CD8-positive, alpha-beta memory T cell (primary cell): ENCODE results near the gene GPR149. TPM values are rescaled to one million over a fixed set of nuclear protein-coding genes. Genes with fewer than 3 reads are reported as not detected.
"Not testable (repeated sequence)": the region's sequence is repeated elsewhere in the genome, so short reads cannot be mapped to it uniquely, and the experiment has no call there.

Experiments used
- CTCF ChIA-PET: fragments of 350-600 bp; sonication (Branson Sonifier 250); formaldehyde crosslinking; loops from one replicate; lab custom pipeline; 2021; ENCODE audit warnings: antibody characterized with exemption; lab: Charles Lee
- POLR2A ChIA-PET: fragments of 350-600 bp; sonication (Branson Sonifier 250); formaldehyde crosslinking; loops from one replicate; lab custom pipeline; 2021; ENCODE audit warnings: antibody characterized with exemption; lab: Charles Lee
- DNase-seq, 5 donors: peaks; one replicate each; pipeline versions ENCODE4 v3.0.0 to v3.0.0-alpha.2; 2020 to 2022; ENCODE audit warnings: mixed read lengths in 1 of 5
- H3K27ac ChIP-seq: one replicate; pipeline ENCODE4 v1.7.0; 2013; ENCODE audit warnings: low read depth, mild to moderate bottlenecking, low read length, moderate library complexity
- H3K27me3 ChIP-seq: 2 replicates; pipeline ENCODE4 v1.7.0; 2013; ENCODE audit warnings: low read length, mild to moderate bottlenecking; ENCODE audit not compliant: insufficient read depth, poor library complexity, severe bottlenecking
- H3K36me3 ChIP-seq: 2 replicates; pipeline ENCODE4 v1.7.0; 2013; ENCODE audit warnings: mild to moderate bottlenecking, low read length, moderate library complexity; ENCODE audit not compliant: insufficient read depth
- H3K4me1 ChIP-seq: 2 replicates; pipeline ENCODE4 v1.7.0; 2013; ENCODE audit warnings: mild to moderate bottlenecking, low read length, moderate library complexity; ENCODE audit not compliant: insufficient read depth
- H3K4me3 ChIP-seq: 2 replicates; pipeline ENCODE4 v1.7.0; 2013; ENCODE audit warnings: mild to moderate bottlenecking, low read length
- H3K9me3 ChIP-seq: 2 replicates; pipeline ENCODE4 v1.7.0; 2013; ENCODE audit warnings: mild to moderate bottlenecking, low read length
- H3K27ac Mint-ChIP-seq, 8 donors: one replicate each; pipeline ENCODE4 v1.8.0; 2020 to 2021; ENCODE audit warnings: mixed read lengths in 8 of 8, mild to moderate bottlenecking in 6 of 8, inconsistent platforms in 3 of 8, moderate library complexity in 3 of 8
- H3K27me3 Mint-ChIP-seq, 2 donors: one replicate each; pipeline ENCODE4 v1.8.0; 2020 to 2021; ENCODE audit warnings: mixed read lengths in 2 of 2, mild to moderate bottlenecking in 1 of 2, moderate library complexity in 1 of 2
- H3K36me3 Mint-ChIP-seq, 3 donors: one replicate each; pipeline ENCODE4 v1.8.0; 2020 to 2021; ENCODE audit warnings: mixed read lengths in 3 of 3, inconsistent platforms in 1 of 3, mild to moderate bottlenecking in 1 of 3
- H3K4me1 Mint-ChIP-seq, 3 donors: one replicate each; pipeline ENCODE4 v1.8.0; 2020 to 2021; ENCODE audit warnings: mixed read lengths in 3 of 3, inconsistent platforms in 1 of 3, mild to moderate bottlenecking in 1 of 3
- H3K4me3 Mint-ChIP-seq, 7 donors: one replicate each; pipeline ENCODE4 v1.8.0; 2020 to 2021; ENCODE audit warnings: mixed read lengths in 7 of 7, mild to moderate bottlenecking in 6 of 7, moderate library complexity in 4 of 7, inconsistent platforms in 2 of 7
- H3K9me3 Mint-ChIP-seq, 5 donors: one replicate each; pipeline ENCODE4 v1.8.0; 2020 to 2022; ENCODE audit warnings: mixed read lengths in 5 of 5, mild to moderate bottlenecking in 3 of 5, moderate library complexity in 2 of 5, inconsistent platforms in 1 of 5
- polyA plus RNA-seq: library from polyadenylated mRNA; unstranded; fragments of 300-500 nt; fragmentation: Illumina TruSeq; gene quantifications from one replicate; pipeline ENCODE4 v1.2.3, GENCODE V29; 2021
- total RNA-seq, 2 experiments: library from RNA; stranded (reverse); gene quantifications; one replicate each; pipeline ENCODE4 v1.2.3, GENCODE V29; 2021

GPR149 gene
- not detected for total RNA-seq
- polyA plus RNA-seq: not detected

- CTCF ChIA-PET: no interaction called here
- H3K9me3 Mint-ChIP-seq: peaks cover 0 to 3% (median 0%) of the 10 kb centered on the region in 5 donors
Observed at GRCh38 chr3:154430014-154430413, at the start of gene GPR149. GPR149 (minus strand) TSS chr3:154430190; CDS start chr3:154429615, 575 bp downstream.

DNA sequence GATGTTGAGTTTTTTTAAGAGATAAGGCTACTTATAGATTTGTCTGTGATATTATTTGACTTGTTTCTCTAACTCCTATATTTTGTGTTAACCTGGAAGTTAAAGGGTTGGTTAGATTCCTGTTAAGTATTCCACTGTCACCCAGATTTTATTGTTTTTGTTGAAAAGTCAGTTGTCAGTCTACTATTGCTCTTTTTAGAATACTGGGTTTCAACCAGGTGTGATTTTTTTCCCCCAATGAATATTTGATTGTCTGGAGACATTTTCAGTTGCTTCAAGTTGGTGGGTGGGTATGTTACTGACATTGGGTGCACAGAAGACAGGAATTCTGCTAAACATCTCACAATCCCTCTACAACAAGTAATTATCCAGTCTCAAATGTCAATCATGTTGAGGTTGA is 43.8 kb upstream of the GPR149 start:
- no peak overlapping the region for H3K27ac ChIP-seq
- H3K27me3 Mint-ChIP-seq: no peaks in the 10 kb centered on the region
- H3K4me3 ChIP-seq: no peak overlapping the region
- H3K4me3 Mint-ChIP-seq: no peak overlapping the region
- no peak overlapping the region for H3K27ac Mint-ChIP-seq
- DNase-seq: no peak
- H3K4me1 Mint-ChIP-seq: no peaks in the 10 kb centered on the region
- no peaks in the 10 kb centered on the region for H3K27me3 ChIP-seq
- H3K9me3 Mint-ChIP-seq: peaks cover 0 to 10% (median 2%) of the 10 kb centered on the region in 5 donors
- H3K4me1 ChIP-seq: no peaks in the 10 kb centered on the region
- H3K36me3 Mint-ChIP-seq: no peaks in the 10 kb centered on the region
- POLR2A ChIA-PET: no interaction called here
- no peaks in the 10 kb centered on the region for H3K36me3 ChIP-seq
- no peaks in the 10 kb centered on the region for H3K9me3 ChIP-seq
- CTCF ChIA-PET: no interaction called here

More at GRCh38 chr3:154430014-154430413, at the start of gene GPR149:
- Mint-ChIP-seq H3K27ac (no peak within 1 kb of the TSS), H3K4me1 (no peaks in the 10 kb centered on the region), H3K4me3 (peak within 1 kb of the TSS in 1 of 7 donors; percentile 66), H3K36me3 (no peaks in the 10 kb centered on the region), H3K27me3 (peaks cover 17 to 32% of the 10 kb centered on the region in 2 donors)
- Histone ChIP-seq H3K4me1 (no peaks in the 10 kb centered on the region), H3K4me3 (no peak within 1 kb of the TSS), H3K27me3 (no peaks in the 10 kb centered on the region), H3K27ac (no peak within 1 kb of the TSS), H3K9me3 (no peaks in the 10 kb centered on the region), H3K36me3 (no peaks in the 10 kb centered on the region)
- DNase-seq: no peak
- POLR2A ChIA-PET: no interaction called here

- CTCF ChIA-PET: no interaction called here
- Mint-ChIP-seq H3K36me3 (no peaks in the 10 kb centered on the region), H3K9me3 (peaks cover 0 to 6% (median 2%) of the 10 kb centered on the region in 5 donors), H3K4me1 (no peaks in the 10 kb centered on the region), H3K4me3 (no peak overlapping the region), H3K27ac (no peak overlapping the region), H3K27me3 (no peaks in the 10 kb centered on the region)
- no peaks in the 10 kb centered on the region for H3K9me3 ChIP-seq
- POLR2A ChIA-PET: no interaction called here
- DNase-seq: no peak
- H3K4me1 ChIP-seq: no peaks in the 10 kb centered on the region
- no peaks in the 10 kb centered on the region for H3K36me3 ChIP-seq
- no peak overlapping the region for H3K27ac ChIP-seq
- H3K27me3 ChIP-seq: no peaks in the 10 kb centered on the region
- H3K4me3 ChIP-seq: no peak overlapping the region
Observed at GRCh38 chr3:154469585-154469984, 39.6 kb upstream of the GPR149 start.

DNA sequence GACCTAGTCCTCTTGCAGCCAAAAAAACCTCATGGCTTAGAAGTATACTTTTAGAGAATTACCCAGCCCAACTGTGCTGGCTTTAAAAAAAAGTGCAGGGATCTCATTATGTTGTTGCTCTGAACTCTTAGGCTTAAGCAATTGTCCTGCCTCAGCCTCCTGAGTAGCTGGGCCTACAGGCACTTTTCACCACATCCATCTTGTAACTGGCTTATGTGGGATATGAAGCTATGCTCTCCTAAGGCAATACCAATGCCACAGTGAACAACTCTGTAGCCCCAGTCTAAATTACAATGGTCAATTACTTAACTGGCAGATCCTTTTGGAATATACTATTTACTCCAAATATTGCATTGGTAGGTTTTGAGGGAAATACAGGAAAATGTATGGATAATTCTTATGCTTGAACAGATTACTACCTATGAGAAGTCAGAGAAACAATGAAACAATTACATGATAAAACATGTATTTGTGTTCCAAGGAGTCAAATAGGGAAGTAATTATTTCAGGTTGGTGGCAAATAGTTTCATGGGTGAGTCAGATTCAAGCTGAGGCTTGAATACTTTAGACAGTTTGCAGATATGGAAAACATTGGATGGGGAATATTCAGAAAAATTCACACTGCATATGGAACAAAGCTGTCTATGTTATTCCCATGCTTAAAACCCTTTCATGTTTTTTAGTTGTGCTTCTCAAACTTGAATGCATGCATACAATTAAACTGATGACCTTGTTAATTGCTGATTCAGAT is 34.6 kb upstream of the GPR149 start:
- CTCF ChIA-PET: no interaction called here
- Mint-ChIP-seq H3K4me1 (no peaks in the 10 kb centered on the region), H3K27me3 (no peaks in the 10 kb centered on the region), H3K9me3 (peaks cover 0 to 4% (median 0%) of the 10 kb centered on the region in 5 donors), H3K27ac (no peak overlapping the region), H3K36me3 (no peaks in the 10 kb centered on the region), H3K4me3 (no peak overlapping the region)
- Histone ChIP-seq H3K4me3 (no peak overlapping the region), H3K4me1 (no peaks in the 10 kb centered on the region), H3K27me3 (no peaks in the 10 kb centered on the region), H3K36me3 (no peaks in the 10 kb centered on the region), H3K27ac (no peak overlapping the region), H3K9me3 (no peaks in the 10 kb centered on the region)
- POLR2A ChIA-PET: no interaction called here
- DNase-seq: no peak

DNA sequence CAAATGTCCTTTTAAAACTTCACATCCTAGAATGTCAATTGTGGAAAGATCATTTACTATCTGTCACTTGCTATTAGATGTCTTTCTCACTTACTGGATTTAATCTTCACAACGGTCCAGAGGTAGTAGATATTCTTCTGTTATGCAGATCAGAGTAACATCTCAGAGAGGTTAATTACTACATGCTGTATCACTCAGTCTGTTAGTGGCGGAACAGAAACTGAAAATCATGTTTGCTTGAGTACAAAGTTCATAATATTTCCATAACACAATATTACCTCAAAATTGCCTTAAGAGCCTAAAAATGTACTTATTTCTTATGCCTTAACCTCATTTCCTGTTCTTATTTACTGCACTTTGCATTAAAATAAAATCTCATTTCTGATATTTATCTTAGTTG is 28.6 kb upstream of the GPR149 start:
- H3K9me3 Mint-ChIP-seq: peaks cover 0 to 6% (median 0%) of the 10 kb centered on the region in 5 donors
- ChIA-PET POLR2A (no interaction called here), CTCF (no interaction called here)
- no peaks in the 10 kb centered on the region for H3K27me3 ChIP-seq
- no peaks in the 10 kb centered on the region for H3K4me1 ChIP-seq
- H3K4me3 ChIP-seq: no peak overlapping the region
- H3K36me3 Mint-ChIP-seq: no peaks in the 10 kb centered on the region
- H3K27ac ChIP-seq: no peak overlapping the region
- no peak overlapping the region for H3K4me3 Mint-ChIP-seq
- no peaks in the 10 kb centered on the region for H3K4me1 Mint-ChIP-seq
- no peak overlapping the region for H3K27ac Mint-ChIP-seq
- H3K27me3 Mint-ChIP-seq: no peaks in the 10 kb centered on the region
- no peaks in the 10 kb centered on the region for H3K9me3 ChIP-seq
- no peaks in the 10 kb centered on the region for H3K36me3 ChIP-seq
- DNase-seq: no peak

- H3K9me3 Mint-ChIP-seq, H3K4me3 Mint-ChIP-seq, H3K36me3 ChIP-seq, H3K4me1 ChIP-seq, H3K36me3 Mint-ChIP-seq, H3K9me3 ChIP-seq, H3K4me3 ChIP-seq, DNase-seq, H3K4me1 Mint-ChIP-seq, CTCF ChIA-PET, H3K27ac ChIP-seq, H3K27me3 ChIP-seq, H3K27me3 Mint-ChIP-seq, H3K27ac Mint-ChIP-seq, POLR2A ChIA-PET: not testable (repeated sequence)
Observed at GRCh38 chr3:154439081-154439480, 9.1 kb upstream of the GPR149 start.

GRCh38 chr3:154431043-154431442 is 1.1 kb upstream of the GPR149 start:
- H3K4me1 Mint-ChIP-seq: no peaks in the 10 kb centered on the region
- Histone ChIP-seq H3K9me3 (no peaks in the 10 kb centered on the region), H3K27ac (no peak overlapping the region), H3K27me3 (no peaks in the 10 kb centered on the region), H3K4me3 (no peak overlapping the region), H3K36me3 (no peaks in the 10 kb centered on the region), H3K4me1 (no peaks in the 10 kb centered on the region)
- H3K36me3 Mint-ChIP-seq: no peaks in the 10 kb centered on the region
- no peak overlapping the region for H3K27ac Mint-ChIP-seq
- H3K9me3 Mint-ChIP-seq: peaks cover 0 to 5% (median 0%) of the 10 kb centered on the region in 5 donors
- CTCF ChIA-PET: no interaction called here
- peaks cover 17 to 32% of the 10 kb centered on the region in 2 donors for H3K27me3 Mint-ChIP-seq
- POLR2A ChIA-PET: no interaction called here
- no peak overlapping the region for H3K4me3 Mint-ChIP-seq
- no peak for DNase-seq

GRCh38 chr3:154428286-154429206 is 1.4 kb downstream of the GPR149 start:
- ChIA-PET POLR2A (no interaction called here), CTCF (no interaction called here)
- Histone ChIP-seq H3K4me3 (no peak overlapping the region), H3K27me3 (no peaks in the 10 kb centered on the region), H3K27ac (no peak overlapping the region), H3K4me1 (no peaks in the 10 kb centered on the region), H3K36me3 (no peaks in the 10 kb centered on the region), H3K9me3 (no peaks in the 10 kb centered on the region)
- DNase-seq: no peak
- no peak overlapping the region for H3K27ac Mint-ChIP-seq
- H3K4me1 Mint-ChIP-seq: no peaks in the 10 kb centered on the region
- no peak overlapping the region for H3K4me3 Mint-ChIP-seq
- H3K36me3 Mint-ChIP-seq: no peaks in the 10 kb centered on the region
- peaks cover 17 to 32% of the 10 kb centered on the region in 2 donors for H3K27me3 Mint-ChIP-seq
- peaks cover 0 to 3% (median 0%) of the 10 kb centered on the region in 5 donors for H3K9me3 Mint-ChIP-seq
